Activated CD4-positive, alpha-beta memory T cell treated with anti-CD3 and anti-CD28 coated beads for 36 hours (primary cell): ENCODE data around the gene PPWD1. TPM values are rescaled to one million over a fixed set of nuclear protein-coding genes. Genes with fewer than 3 reads are reported as not detected.

ENCODE experiments used
- CTCF ChIA-PET: fragments of 350-600 bp; sonication (Branson Sonifier 250); formaldehyde crosslinking; loops from one replicate; lab custom pipeline; 2021; ENCODE audit warnings: antibody characterized with exemption, inconsistent platforms; lab: Charles Lee
- POLR2A ChIA-PET: fragments of 350-600 bp; sonication (Branson Sonifier 250); formaldehyde crosslinking; loops from one replicate; lab custom pipeline; 2021; ENCODE audit warnings: antibody characterized with exemption; lab: Charles Lee
- DNase-seq: peaks from one replicate; pipeline ENCODE4 v3.0.0-alpha.2; 2020
- H3K27ac Mint-ChIP-seq: one replicate; pipeline ENCODE4 v1.8.0; 2021; ENCODE audit warnings: mixed read lengths
- H3K27me3 Mint-ChIP-seq: one replicate; pipeline ENCODE4 v1.8.0; 2021; ENCODE audit warnings: mixed read lengths
- H3K36me3 Mint-ChIP-seq: one replicate; pipeline ENCODE4 v1.8.0; 2021; ENCODE audit warnings: mixed read lengths
- H3K4me1 Mint-ChIP-seq: one replicate; pipeline ENCODE4 v1.8.0; 2021; ENCODE audit warnings: low read depth, mixed read lengths
- H3K4me3 Mint-ChIP-seq: one replicate; pipeline ENCODE4 v1.8.0; 2021; ENCODE audit warnings: mild to moderate bottlenecking, mixed read lengths
- H3K9me3 Mint-ChIP-seq: one replicate; pipeline ENCODE4 v1.8.0; 2021; ENCODE audit warnings: mixed read lengths
- intact Hi-C: fragments of 100-400 bp; cut with micrococcal nuclease; formaldehyde crosslinking; loops from one replicate; pipeline ENCODE4 v1.15.1; 2023
- total RNA-seq, 2 experiments: library from RNA; stranded (reverse); gene quantifications; one replicate each; pipeline ENCODE4 v1.2.3, GENCODE V29; 2021

PPWD1 gene
- total RNA-seq, result 10 to 100 TPM; 38.0 to 42.2 TPM

DNA sequence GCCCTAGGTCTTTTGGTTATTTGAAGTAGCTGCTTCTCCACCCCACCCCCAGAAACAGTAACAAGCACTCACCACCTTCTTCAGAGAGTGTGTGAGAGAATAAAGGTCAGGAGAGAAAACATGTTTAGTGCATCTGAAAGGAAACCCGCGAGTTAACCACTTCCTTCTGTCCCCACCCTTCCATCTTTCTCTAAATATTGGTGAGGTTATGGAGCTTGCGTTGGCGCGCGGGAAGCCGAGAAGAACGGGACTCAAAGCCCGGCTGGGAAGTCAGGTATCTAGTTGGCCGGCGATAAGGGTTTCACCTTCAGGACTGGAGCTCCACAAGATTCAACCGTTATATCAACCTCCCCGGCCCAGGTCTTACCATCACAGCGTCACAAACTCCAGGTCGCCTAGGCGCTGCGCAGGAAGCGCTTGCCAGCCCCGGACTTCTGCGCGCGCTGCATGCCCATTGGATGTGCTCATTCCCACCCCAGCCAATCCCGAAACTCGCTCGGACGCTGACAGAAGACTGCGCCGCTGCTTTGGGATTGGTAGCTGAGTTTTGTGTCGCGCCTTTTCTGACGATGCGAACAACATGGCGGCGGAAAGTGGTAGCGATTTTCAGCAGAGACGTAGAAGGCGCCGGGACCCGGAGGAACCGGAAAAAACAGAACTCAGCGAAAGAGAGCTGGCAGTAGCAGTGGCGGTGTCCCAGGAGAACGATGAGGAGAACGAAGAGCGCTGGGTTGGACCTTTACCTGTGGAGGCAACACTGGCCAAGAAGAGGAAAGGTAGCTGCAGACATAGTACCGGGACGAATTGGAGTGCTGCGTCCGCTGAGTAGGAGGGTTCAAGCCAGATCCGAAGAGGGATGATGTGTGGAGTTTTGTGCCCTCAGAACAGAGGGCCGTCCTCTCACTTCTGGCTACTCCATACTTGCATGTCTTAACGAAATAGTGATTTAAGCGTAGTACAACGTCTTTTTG lies at the start of gene PPWD1, which contains the start of gene CENPK:
Gene PPWD1 (plus strand): TSS at position 566 of the 971 bp plus-strand sequence. CDS start 15 bp downstream, at position 581.
Gene CENPK (minus strand): TSS at position 438 of the 971 bp plus-strand sequence. CDS start 8,261 bp downstream, outside the sequence.
- ChIA-PET CTCF (interaction anchor here (0.9 to 2.4 kb wide), 4 partner anchors 9 to 781 kb away, joined by 3 to 12 read pairs (median 4); no protein-coding TSS in a partner anchor), POLR2A (interaction anchor here (0.7 to 3.6 kb wide), 9 partner anchors 9 to 582 kb away, joined by 3 to 19 read pairs (median 4); partner anchors contain the start of genes ADAMTS6, NLN, SGTB and SHLD3)
- Mint-ChIP-seq H3K4me1 (peaks cover 45% of the 10 kb centered on the region), H3K4me3 (peak within 1 kb of the TSS; percentile 92), H3K36me3 (peaks cover 33% of the 10 kb centered on the region), H3K9me3 (no peaks in the 10 kb centered on the region), H3K27ac (peak within 1 kb of the TSS; percentile 93), H3K27me3 (no peaks in the 10 kb centered on the region)
- intact Hi-C loops, result loop anchor here (1.0 to 5.0 kb wide), 6 partner anchors 61 to 581 kb away; partner anchors contain the start of genes ERBIN, NLN, SGTB and SREK1
- DNase-seq, result peak; percentile 98

DNA sequence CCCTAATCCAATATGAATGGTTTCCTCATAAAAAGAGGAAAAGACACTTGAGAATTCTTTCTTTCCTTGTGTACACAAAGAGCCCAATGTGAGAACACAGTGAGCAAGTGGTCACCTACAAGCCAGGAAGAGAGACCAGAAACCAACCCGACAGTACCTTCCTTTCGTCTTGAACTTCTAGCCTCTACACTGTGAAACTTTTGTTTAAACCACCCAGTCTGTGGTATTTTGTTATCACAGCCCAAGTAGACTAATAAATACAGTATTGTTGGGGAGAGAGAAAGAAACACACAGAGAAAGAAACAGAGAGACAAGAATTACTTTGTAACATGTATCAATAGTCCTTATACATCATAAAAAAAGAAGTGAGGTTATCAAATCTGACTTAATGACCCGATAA lies 37.4 kb upstream of the PPWD1 start:
- CTCF ChIA-PET, result no interaction called here
- H3K27ac Mint-ChIP-seq, result no peak overlapping the region

DNA sequence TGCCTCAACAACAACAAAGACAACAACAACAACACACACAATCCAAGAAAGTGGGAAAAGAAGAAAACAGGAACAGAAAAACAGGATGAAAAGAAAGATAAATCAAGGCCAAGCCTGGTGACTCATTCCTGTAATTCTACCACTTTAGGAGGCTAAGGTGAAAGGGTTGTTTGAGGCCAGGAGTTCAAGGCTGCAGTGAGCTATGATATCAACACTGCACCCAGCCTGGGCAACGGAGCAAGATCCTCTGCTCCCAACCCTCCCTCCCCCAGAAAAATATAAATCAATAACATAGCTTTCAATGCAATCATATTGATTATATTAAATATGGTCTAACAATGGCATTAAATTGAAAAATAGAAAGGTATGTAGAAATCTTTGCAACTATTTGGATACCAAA lies 32.2 kb upstream of the PPWD1 start:
- no peak overlapping the region for H3K4me3 Mint-ChIP-seq
- ChIA-PET CTCF (no interaction called here), POLR2A (no interaction called here)
- no peaks in the 10 kb centered on the region for H3K4me1 Mint-ChIP-seq
- no peaks in the 10 kb centered on the region for H3K27me3 Mint-ChIP-seq
- H3K9me3 Mint-ChIP-seq, result no peaks in the 10 kb centered on the region
- no peak overlapping the region for H3K27ac Mint-ChIP-seq
- peaks cover 16% of the 10 kb centered on the region for H3K36me3 Mint-ChIP-seq
- no peak for DNase-seq
- intact Hi-C loops, result no loop called here

More for the DNA sequence above, 37.4 kb upstream of the PPWD1 start:
- intact Hi-C loops, result no loop called here
- peaks cover 19% of the 10 kb centered on the region for H3K36me3 Mint-ChIP-seq
- DNase-seq, result no peak
- no peak overlapping the region for H3K4me3 Mint-ChIP-seq
- POLR2A ChIA-PET, result no interaction called here
- H3K27me3 Mint-ChIP-seq, result no peaks in the 10 kb centered on the region
- no peaks in the 10 kb centered on the region for H3K4me1 Mint-ChIP-seq
- H3K9me3 Mint-ChIP-seq, result no peaks in the 10 kb centered on the region

DNA sequence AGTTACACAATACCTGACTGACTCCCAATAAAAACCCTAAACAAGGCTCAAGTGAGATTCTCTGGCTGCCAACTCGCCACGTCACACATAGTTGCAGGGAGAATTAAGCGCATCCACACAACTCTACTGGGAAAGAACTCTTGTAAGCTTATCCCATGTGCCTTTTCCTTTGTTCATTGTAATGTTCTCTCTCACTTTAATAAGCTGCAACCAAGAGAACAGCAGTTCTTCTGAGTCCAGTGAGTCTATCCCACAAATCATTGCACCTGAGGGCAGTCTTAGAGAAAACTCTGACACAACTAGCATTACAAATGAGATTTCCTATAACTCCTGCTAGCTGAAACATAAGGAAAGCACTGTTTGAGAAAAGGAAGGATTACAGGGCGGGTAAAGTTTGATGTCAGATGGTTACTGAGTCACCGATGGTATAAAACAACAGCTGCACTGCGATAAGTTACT lies 27.5 kb upstream of the PPWD1 start:
- POLR2A ChIA-PET, result interaction anchor here (1.4 kb wide), 1 partner anchor 28 kb away, joined by 4 read pairs; the partner anchor contains the start of genes CENPK and PPWD1
- Mint-ChIP-seq H3K4me1 (no peaks in the 10 kb centered on the region), H3K4me3 (no peak overlapping the region), H3K36me3 (peaks cover 26% of the 10 kb centered on the region), H3K27ac (no peak overlapping the region), H3K9me3 (no peaks in the 10 kb centered on the region), H3K27me3 (no peaks in the 10 kb centered on the region)
- intact Hi-C loops, result no loop called here
- CTCF ChIA-PET, result no interaction called here
- no peak for DNase-seq

DNA sequence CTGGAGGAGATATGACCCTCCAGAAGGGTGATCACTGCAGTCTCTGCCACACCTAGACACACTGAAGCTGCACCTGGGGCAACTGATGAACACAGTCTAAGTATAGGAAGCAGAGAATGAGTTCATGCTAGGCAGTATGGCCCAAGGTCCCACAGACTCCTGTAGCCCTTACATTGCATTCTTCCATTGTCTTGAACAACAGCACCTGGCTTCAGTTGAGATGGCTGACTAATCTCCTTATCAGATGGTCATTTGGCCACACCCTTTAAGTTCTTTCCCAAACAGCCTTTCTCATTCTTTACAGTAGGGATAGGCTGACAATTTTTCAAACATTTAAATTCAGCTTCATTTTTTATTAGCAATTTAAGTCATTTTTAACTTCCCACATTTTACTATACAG lies 23.3 kb upstream of the PPWD1 start:
- Mint-ChIP-seq H3K4me3 (no peak overlapping the region), H3K27ac (no peak overlapping the region), H3K9me3 (no peaks in the 10 kb centered on the region), H3K27me3 (no peaks in the 10 kb centered on the region), H3K4me1 (no peaks in the 10 kb centered on the region), H3K36me3 (peaks cover 55% of the 10 kb centered on the region)
- POLR2A ChIA-PET, result interaction anchor here (1.6 kb wide), 1 partner anchor 23 kb away, joined by 6 read pairs; the partner anchor contains the start of genes CENPK and PPWD1
- CTCF ChIA-PET, result no interaction called here
- no peak for DNase-seq
- intact Hi-C loops, result no loop called here

DNA sequence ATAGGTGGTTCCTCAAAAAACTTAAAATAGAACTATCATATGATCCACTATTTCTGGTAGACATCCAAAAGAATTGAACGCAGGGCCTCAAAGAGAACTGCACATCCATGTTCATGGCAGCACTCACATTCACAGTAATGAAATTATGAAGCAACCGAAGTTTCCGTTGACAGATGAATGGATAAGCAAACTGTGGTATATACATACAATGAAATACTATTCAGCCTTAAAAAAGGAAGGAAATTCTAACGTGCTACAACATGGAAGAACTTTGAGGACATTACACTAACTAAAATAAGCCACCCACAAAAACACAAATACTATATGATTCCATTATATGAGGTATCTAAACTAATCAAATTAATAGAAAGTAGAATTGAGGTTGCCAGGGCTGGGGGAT lies 18.6 kb upstream of the PPWD1 start:
- no peaks in the 10 kb centered on the region for H3K27me3 Mint-ChIP-seq
- no peak overlapping the region for H3K27ac Mint-ChIP-seq
- ChIA-PET POLR2A (no interaction called here), CTCF (no interaction called here)
- H3K4me1 Mint-ChIP-seq, result peaks cover 8% of the 10 kb centered on the region
- intact Hi-C loops, result no loop called here
- H3K4me3 Mint-ChIP-seq, result no peak overlapping the region
- H3K36me3 Mint-ChIP-seq, result peaks cover 76% of the 10 kb centered on the region
- no peak for DNase-seq
- no peaks in the 10 kb centered on the region for H3K9me3 Mint-ChIP-seq

DNA sequence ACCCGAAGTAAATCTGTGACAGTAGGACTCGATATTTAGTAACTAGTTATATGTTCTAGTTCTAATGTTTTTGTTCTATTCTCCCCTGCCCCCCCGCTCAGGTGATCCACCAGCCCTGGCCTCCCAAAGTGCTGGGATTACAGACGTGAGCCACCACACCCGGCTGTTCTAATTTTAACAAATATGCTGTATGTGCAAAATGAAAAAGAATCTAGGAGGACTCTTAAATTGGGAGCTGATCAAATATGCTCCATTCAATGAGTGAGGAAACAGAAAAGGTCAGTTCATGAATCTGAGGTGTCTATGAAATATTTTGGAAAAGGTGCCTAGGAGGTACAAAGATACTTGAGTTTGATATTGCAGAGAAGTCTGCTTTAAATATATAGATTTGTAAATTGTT lies 17.0 kb upstream of the PPWD1 start:
- Mint-ChIP-seq H3K27ac (no peak overlapping the region), H3K9me3 (no peaks in the 10 kb centered on the region), H3K36me3 (peaks cover 80% of the 10 kb centered on the region), H3K4me1 (peaks cover 10% of the 10 kb centered on the region), H3K27me3 (no peaks in the 10 kb centered on the region), H3K4me3 (no peak overlapping the region)
- intact Hi-C loops, result no loop called here
- ChIA-PET CTCF (no interaction called here), POLR2A (no interaction called here)
- no peak for DNase-seq

DNA sequence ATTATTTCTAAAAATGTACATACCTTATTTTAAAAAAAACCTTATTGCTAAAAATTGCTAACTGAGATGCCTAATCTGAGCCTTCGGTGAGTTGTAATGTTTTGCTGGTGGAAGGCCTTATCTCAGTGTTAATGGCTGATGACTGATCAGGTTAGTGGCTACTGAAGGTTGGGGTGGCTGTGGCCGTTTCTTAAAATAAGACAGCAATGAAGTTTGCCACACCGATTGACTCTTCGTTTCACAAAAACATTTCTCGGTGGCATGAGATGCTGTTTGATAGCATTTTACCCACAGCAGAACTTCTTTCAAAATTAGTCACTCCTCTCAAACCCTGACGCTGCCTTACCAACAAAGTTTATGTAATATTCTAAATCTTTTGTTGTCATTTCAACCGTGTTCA lies 14.8 kb upstream of the PPWD1 start:
- Mint-ChIP-seq H3K4me3 (no peak overlapping the region), H3K4me1 (peaks cover 10% of the 10 kb centered on the region), H3K36me3 (peaks cover 65% of the 10 kb centered on the region), H3K27me3 (no peaks in the 10 kb centered on the region), H3K27ac (no peak overlapping the region), H3K9me3 (no peaks in the 10 kb centered on the region)
- intact Hi-C loops, result no loop called here
- CTCF ChIA-PET, result interaction anchor here (0.6 kb wide), 1 partner anchor 11 kb away, joined by 6 read pairs; no protein-coding TSS in a partner anchor
- POLR2A ChIA-PET, result no interaction called here
- peak; percentile 26 for DNase-seq

DNA sequence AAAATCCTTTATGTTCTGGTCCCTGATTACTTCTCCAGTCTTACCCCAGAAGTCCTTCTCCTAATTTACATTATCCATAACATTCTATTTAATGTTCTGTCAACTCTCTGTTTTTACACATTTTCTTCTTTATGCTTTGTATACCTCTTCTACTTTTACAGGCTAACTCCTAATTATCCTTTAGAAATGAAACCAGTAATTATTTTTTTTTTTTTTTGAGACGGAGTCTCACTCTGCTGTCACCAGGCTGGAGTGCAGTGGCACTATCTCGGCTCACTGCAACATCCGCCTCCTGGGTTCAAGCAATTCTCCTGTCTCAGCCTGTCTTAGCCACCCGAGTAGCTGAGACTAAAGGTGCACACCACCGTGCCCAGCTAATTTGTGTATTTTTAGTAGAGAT lies 9.2 kb upstream of the PPWD1 start:
- intact Hi-C loops, result no loop called here
- H3K27ac Mint-ChIP-seq, result no peak overlapping the region
- no peak overlapping the region for H3K4me3 Mint-ChIP-seq
- ChIA-PET POLR2A (interaction anchor here (2.2 kb wide), 1 partner anchor 9 kb away, joined by 7 read pairs; the partner anchor contains the start of genes CENPK and PPWD1), CTCF (interaction anchor here (1.2 kb wide), 1 partner anchor 9 kb away, joined by 3 read pairs; the partner anchor contains the start of genes CENPK and PPWD1)
- H3K4me1 Mint-ChIP-seq, result peaks cover 6% of the 10 kb centered on the region
- no peak for DNase-seq
- no peaks in the 10 kb centered on the region for H3K27me3 Mint-ChIP-seq
- H3K36me3 Mint-ChIP-seq, result peaks cover 47% of the 10 kb centered on the region
- no peaks in the 10 kb centered on the region for H3K9me3 Mint-ChIP-seq

DNA sequence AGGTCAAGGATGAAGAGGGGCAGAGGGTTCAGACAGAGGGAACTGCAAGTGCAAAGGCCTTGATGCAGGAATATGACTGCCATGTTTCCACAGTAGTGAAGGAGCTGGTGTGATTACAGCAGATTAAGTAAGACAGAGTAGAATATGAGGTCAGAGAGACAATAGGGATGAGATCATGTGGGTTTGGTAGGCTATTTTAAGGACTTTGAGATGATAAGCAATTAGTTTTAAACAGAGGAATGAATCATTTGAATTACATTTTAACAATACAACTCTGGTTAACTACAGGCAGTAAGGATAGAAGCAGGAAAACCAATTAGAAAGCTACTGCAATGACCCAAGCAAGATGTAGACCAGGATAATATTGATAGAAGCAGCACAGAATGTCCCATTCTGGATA lies 7.8 kb upstream of the PPWD1 start:
- H3K4me1 Mint-ChIP-seq, result peaks cover 7% of the 10 kb centered on the region
- no peak overlapping the region for H3K4me3 Mint-ChIP-seq
- H3K27me3 Mint-ChIP-seq, result no peaks in the 10 kb centered on the region
- H3K27ac Mint-ChIP-seq, result no peak overlapping the region
- no peaks in the 10 kb centered on the region for H3K9me3 Mint-ChIP-seq
- no peak for DNase-seq
- H3K36me3 Mint-ChIP-seq, result peaks cover 44% of the 10 kb centered on the region
- intact Hi-C loops, result no loop called here
- ChIA-PET CTCF (interaction anchor here (0.6 kb wide), 1 partner anchor 52 kb away, joined by 4 read pairs; no protein-coding TSS in a partner anchor), POLR2A (no interaction called here)

DNA sequence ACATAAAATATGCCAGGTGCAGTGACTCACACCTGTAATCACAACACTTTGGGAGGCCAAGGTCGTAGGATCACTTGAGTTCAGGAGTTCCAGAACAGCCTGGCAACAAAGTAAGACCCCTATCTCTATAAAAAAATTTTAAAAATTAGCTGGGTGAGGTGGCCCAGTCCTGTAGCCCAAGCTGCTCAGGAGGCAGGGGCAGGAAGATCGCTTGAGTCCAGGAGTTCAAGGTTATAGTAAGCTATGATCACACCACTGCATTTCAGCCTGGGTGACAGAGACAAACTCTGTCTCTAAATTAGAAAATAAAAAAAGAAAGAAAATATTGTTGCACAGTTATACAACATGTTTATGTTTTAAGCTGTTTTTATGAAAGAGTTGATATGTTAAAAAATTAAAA lies 6.9 kb upstream of the PPWD1 start:
- Mint-ChIP-seq H3K27ac (no peak overlapping the region), H3K9me3 (no peaks in the 10 kb centered on the region), H3K4me3 (no peak overlapping the region), H3K27me3 (no peaks in the 10 kb centered on the region), H3K4me1 (peaks cover 9% of the 10 kb centered on the region), H3K36me3 (peaks cover 41% of the 10 kb centered on the region)
- intact Hi-C loops, result no loop called here
- DNase-seq, result no peak
- ChIA-PET POLR2A (interaction anchor here (0.6 kb wide), 1 partner anchor 120 kb away, joined by 4 read pairs; no protein-coding TSS in a partner anchor), CTCF (no interaction called here)

DNA sequence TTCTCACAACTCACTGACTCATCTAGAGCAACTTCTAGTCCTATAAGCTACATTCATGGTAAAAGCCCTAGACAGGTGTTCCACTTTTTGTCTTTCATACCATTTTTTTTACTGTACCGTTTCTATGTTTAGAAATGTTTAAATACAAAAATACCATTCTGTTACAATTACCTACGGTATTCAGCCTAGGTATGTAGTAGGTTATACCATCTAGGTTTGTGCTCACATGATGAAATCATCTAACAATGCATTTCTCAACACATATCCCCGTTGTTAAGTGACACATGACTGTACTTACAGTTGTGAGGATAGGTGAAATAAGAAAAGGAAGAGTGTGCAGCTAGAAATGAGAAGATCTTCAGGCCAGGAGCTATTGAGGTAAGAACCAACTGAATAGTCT lies 6.4 kb upstream of the PPWD1 start:
- ChIA-PET CTCF (no interaction called here), POLR2A (interaction anchor here (0.6 kb wide), 1 partner anchor 120 kb away, joined by 4 read pairs; no protein-coding TSS in a partner anchor)
- Mint-ChIP-seq H3K4me1 (peaks cover 13% of the 10 kb centered on the region), H3K9me3 (no peaks in the 10 kb centered on the region), H3K36me3 (peaks cover 44% of the 10 kb centered on the region), H3K4me3 (no peak overlapping the region), H3K27me3 (no peaks in the 10 kb centered on the region), H3K27ac (no peak overlapping the region)
- intact Hi-C loops, result no loop called here
- DNase-seq, result no peak
